K562 (cell line): ENCODE data around the gene TLNRD1. TPM values are rescaled to one million over a fixed set of nuclear protein-coding genes. Genes with fewer than 3 reads are reported as not detected.

Experiments used
- ARID3B ChIP-seq: fragments of 250-450 bp; sonication (Bioruptor Pico); IDR thresholded peaks from 2 replicates; pipeline ENCODE4 v1.4.0; 2020; ENCODE audit warnings: borderline replicate concordance
- EHMT2 ChIP-seq: fragments of 450-650 bp; IDR thresholded peaks from 2 replicates; pipeline ENCODE4 v1.6.1; 2018; ENCODE audit warnings: antibody characterized with exemption
- GABPA ChIP-seq: fragments of 200-800 bp; sonication (Bioruptor generic); conservative IDR thresholded peaks from 2 replicates; pipeline ENCODE4 v1.6.1; 2016; ENCODE audit warnings: low read depth, missing genetic modification characterization, missing compliant biosample characterization
- MAZ ChIP-seq, 2 experiments: fragments of 450-650 bp in 1 of 2; sonication (generic) in 1 of 2; formaldehyde crosslinking; IDR thresholded peaks in 1 of 2; conservative IDR thresholded peaks in 1 of 2; 2 replicates each; pipeline versions ENCODE4 v1.4.0 to v1.5.0; 2020; ENCODE audit warnings: mild to moderate bottlenecking in 1 of 2, missing genetic modification reagents in 1 of 2
- MYBL2 ChIP-seq, 2 experiments: fragments of 450-650 bp in 1 of 2; sonication (generic) in 1 of 2; formaldehyde crosslinking in 1 of 2; IDR thresholded peaks; 2 replicates each; pipeline versions ENCODE4 v1.6.1 to v1.8.1; 2017 to 2022; ENCODE audit warnings: borderline replicate concordance in 1 of 2, inconsistent platforms in 1 of 2, low read depth in 1 of 2, mild to moderate bottlenecking in 1 of 2, missing genetic modification reagents in 1 of 2, moderate library complexity in 1 of 2
- NEUROD1 ChIP-seq: fragments of 150-350 bp; IDR thresholded peaks from 2 replicates; pipeline ENCODE4 v1.6.1; 2014; ENCODE audit warnings: borderline replicate concordance, low read length, low read depth; ENCODE audit not compliant: partially characterized antibody
- NONO ChIP-seq, 2 experiments: fragments of 200-400 bp in 1 of 2; fragments of 450-650 bp in 1 of 2; formaldehyde crosslinking in 1 of 2; IDR thresholded peaks; 2 replicates each; pipeline ENCODE4 v1.6.1; 2017; ENCODE audit warnings: low read depth in 2 of 2, mild to moderate bottlenecking in 2 of 2, moderate library complexity in 2 of 2, low read length in 1 of 2
- TARDBP ChIP-seq: fragments of 450-650 bp; IDR thresholded peaks from 2 replicates; pipeline ENCODE4 v1.6.1; 2016
- TEAD1 ChIP-seq, 2 experiments: fragments of 450-650 bp in 1 of 2; sonication (generic) in 1 of 2; formaldehyde crosslinking; IDR thresholded peaks; 2 replicates each; pipeline versions ENCODE4 v1.4.0 to v1.8.0; 2020 to 2022; ENCODE audit warnings: mild to moderate bottlenecking in 2 of 2, missing genetic modification reagents in 1 of 2
- U2AF2 ChIP-seq: fragments of 200-400 bp; formaldehyde crosslinking; optimal IDR thresholded peaks from 2 replicates; pipeline ENCODE3; 2017; ENCODE audit warnings: low read depth, mild to moderate bottlenecking, low read length
- YY1 ChIP-seq, 3 experiments: IDR thresholded peaks; 2 replicates each; pipeline ENCODE4 v1.6.1; 2011; ENCODE audit warnings: low read length in 2 of 3, mild to moderate bottlenecking in 2 of 3, moderate library complexity in 2 of 3, borderline replicate concordance in 1 of 3, control low read depth in 1 of 3, low read depth in 1 of 3; ENCODE audit not compliant: insufficient read depth in 3 of 3, insufficient replicate concordance in 2 of 3, control insufficient read depth in 1 of 3, insufficient read length in 1 of 3; ENCODE audit errors: extremely low read depth in 1 of 3
- ZBTB12 ChIP-seq: fragments of 250-450 bp; sonication (Bioruptor Pico); IDR thresholded peaks from 2 replicates; pipeline ENCODE4 v1.4.0; 2020
- ZBTB33 ChIP-seq: sonication (generic); formaldehyde crosslinking; IDR thresholded peaks from 2 replicates; pipeline ENCODE4 v1.8.1; 2023; ENCODE audit warnings: mild to moderate bottlenecking, missing genetic modification reagents
- ZBTB7A ChIP-seq: IDR thresholded peaks from 2 replicates; pipeline ENCODE4 v1.6.1; 2011; ENCODE audit warnings: low read depth, mild to moderate bottlenecking, low read length, moderate library complexity, borderline replicate concordance; ENCODE audit not compliant: control insufficient read depth
- ZNF398 ChIP-seq: fragments of 250-450 bp; sonication (Bioruptor Pico); IDR thresholded peaks from 2 replicates; pipeline ENCODE4 v1.8.0; 2021; ENCODE audit warnings: moderate library complexity, mild to moderate bottlenecking, inconsistent platforms
- ZNF740 ChIP-seq, 3 experiments: fragments of 200-800 bp in 1 of 3; sonication (Bioruptor generic) in 1 of 3; sonication (generic) in 1 of 3; formaldehyde crosslinking in 1 of 3; IDR thresholded peaks; 2 replicates each; pipeline versions ENCODE4 v1.6.1 to v1.8.0; 2016 to 2022; ENCODE audit warnings: mild to moderate bottlenecking in 2 of 3, missing compliant biosample characterization in 2 of 3, missing genetic modification characterization in 2 of 3, missing genetic modification reagents in 1 of 3
- polyA plus RNA-seq, 8 experiments: library from polyadenylated mRNA; depleted of rRNA in 4 of 8; stranded (reverse) in 5 of 8; unstranded in 3 of 8; fragments of >200 nt; fragmentation: Nextera tagmentation in 2 of 8; fragmentation: Illumina TruSeq in 1 of 8; extraction: Ambion mirVana in 2 of 8; extraction: Trizol in 1 of 8; gene quantifications; 2 replicates each; pipeline versions ENCODE4 v1.2.1 to v1.2.3, GENCODE V29; 2011 to 2014; ENCODE audit warnings: inconsistent platforms in 1 of 8, missing spikeins in 1 of 8
- total RNA-seq, 7 experiments: library from RNA; depleted of rRNA in 6 of 7; stranded (reverse); fragments of >200 nt in 6 of 7; fragmentation: Illumina TruSeq in 2 of 7; extraction: Trizol in 2 of 7; gene quantifications; 2 replicates each; pipeline versions ENCODE4 v1.2.1 to v1.2.3, GENCODE V29; 2011 to 2021; ENCODE audit warnings: low replicate concordance in 1 of 7

Gene TLNRD1
- total and polyA plus RNA-seq, 9 of the 15 experiments (the other 6 are each of a cell fraction or from before 2014, with no cell fraction given) = 1.1 to 33.1 (median 5.7) TPM

- peak in 2 of 3 experiments; percentile 1 to 74 for TF ChIP-seq YY1 (IDR thresholded peaks at IDR 0.05; ENCODE audit: borderline replicate concordance in 1 of 3, control insufficient read depth in 1 of 3, extremely low read depth in 1 of 3, insufficient read depth in 3 of 3, insufficient read length in 1 of 3, insufficient replicate concordance in 2 of 3, low read depth in 1 of 3, low read length in 2 of 3)
- no peak for TF ChIP-seq ZNF740 (CRISPR knock-in tag; IDR thresholded peaks at IDR 0.05)
- TF ChIP-seq ZNF740 (tag; IDR thresholded peaks at IDR 0.05) = no peak
- no peak for TF ChIP-seq MYBL2 (IDR thresholded peaks at IDR 0.05; ENCODE audit: low read depth)
- TF ChIP-seq MYBL2 (CRISPR knock-in tag; IDR thresholded peaks at IDR 0.05; ENCODE audit: borderline replicate concordance) = no peak
- peak in 1 of 2 experiments; percentile 65; a peak in 1 of 4 replicates for TF ChIP-seq TEAD1 (CRISPR knock-in tag; IDR thresholded peaks at IDR 0.05)
- peak; percentile 97 for TF ChIP-seq ZBTB7A
- TF ChIP-seq EHMT2 = no peak
- TF ChIP-seq GABPA (tag) = peak; percentile 83
- no peak for TF ChIP-seq ZBTB12
- TF ChIP-seq TARDBP = no peak
- TF ChIP-seq ZBTB33 = no peak
- no peak for TF ChIP-seq NEUROD1
- peak; percentile 67 to 83; a peak in 3 of 4 replicates for TF ChIP-seq MAZ (CRISPR knock-in tag; conservative IDR thresholded peaks at IDR 0.05 in 1 of 2, IDR thresholded peaks at IDR 0.05 in 1 of 2)
- no peak for TF ChIP-seq ZNF398 (CRISPR knock-in tag)
- no peak for TF ChIP-seq U2AF2
- peak; percentile 18 to 61; a peak in 2 of 4 replicates for TF ChIP-seq NONO (IDR thresholded peaks at IDR 0.05; ENCODE audit: low read depth in 2 of 2, low read length in 1 of 2)
- TF ChIP-seq ARID3B (CRISPR knock-in tag) = no peak
Measured at GRCh38 chr15:81000624-81001151, at the start of gene TLNRD1 (continued).
